NCI-H460 (cell line): ENCODE results near the gene DEF6. TPM values are rescaled to one million over a fixed set of nuclear protein-coding genes. Genes with fewer than 3 reads are reported as not detected.

Source experiments
- DNase-seq: peaks from one replicate; pipeline ENCODE4 v3.0.0-alpha.2; 2016; ENCODE audit warnings: low read depth; ENCODE audit errors: extremely low read depth
- total RNA-seq: library from RNA; depleted of rRNA; stranded (reverse); fragments of >200 nt; shearing (Covaris generic); gene quantifications from 2 replicates; pipeline ENCODE4 v1.2.3, GENCODE V29; 2014

The DEF6 gene
- total RNA-seq, 1 experiment from 2014 or later, result 2.1 TPM

GRCh38 chr6:35341557-35341956 lies 43.9 kb downstream of the DEF6 start:
- DNase-seq, result no peak

- peak; percentile 91 for DNase-seq
Measured at GRCh38 chr6:35342258-35343091, 44.9 kb downstream of the DEF6 start, which contains the start of gene PPARD. Gene PPARD (plus strand): TSS chr6:35342558. CDS start chr6:35411088, 68,530 bp downstream.

- no peak for DNase-seq
Measured at GRCh38 chr6:35343092-35343834, 45.6 kb downstream of the DEF6 start.

GRCh38 chr6:35343835-35344550 lies 46.4 kb downstream of the DEF6 start:
- no peak for DNase-seq

GRCh38 chr6:35351422-35351821 lies 53.8 kb downstream of the DEF6 start:
- DNase-seq, result no peak

DNA sequence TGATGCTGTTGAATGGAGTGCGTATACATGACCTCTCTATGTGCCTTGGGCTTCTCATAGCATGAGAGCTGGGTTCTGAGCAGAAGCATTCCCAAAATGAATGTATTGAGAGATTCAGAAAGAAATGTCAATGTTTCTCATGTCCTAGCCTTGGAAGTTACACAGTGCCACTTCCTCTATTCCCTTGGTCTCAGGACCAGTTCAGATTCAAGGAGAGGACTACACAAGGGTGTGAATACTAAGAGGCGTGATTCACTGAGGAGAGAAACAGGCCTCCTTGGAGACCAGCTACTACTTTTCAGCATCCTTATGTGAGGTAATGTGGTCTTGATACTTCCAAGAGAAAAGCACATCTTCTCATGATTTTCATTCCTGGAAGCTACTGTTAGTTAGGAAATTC lies 55.1 kb downstream of the DEF6 start:
- no peak for DNase-seq

- DNase-seq, result no peak
Measured at GRCh38 chr6:35354361-35355135, 56.9 kb downstream of the DEF6 start.

DNA sequence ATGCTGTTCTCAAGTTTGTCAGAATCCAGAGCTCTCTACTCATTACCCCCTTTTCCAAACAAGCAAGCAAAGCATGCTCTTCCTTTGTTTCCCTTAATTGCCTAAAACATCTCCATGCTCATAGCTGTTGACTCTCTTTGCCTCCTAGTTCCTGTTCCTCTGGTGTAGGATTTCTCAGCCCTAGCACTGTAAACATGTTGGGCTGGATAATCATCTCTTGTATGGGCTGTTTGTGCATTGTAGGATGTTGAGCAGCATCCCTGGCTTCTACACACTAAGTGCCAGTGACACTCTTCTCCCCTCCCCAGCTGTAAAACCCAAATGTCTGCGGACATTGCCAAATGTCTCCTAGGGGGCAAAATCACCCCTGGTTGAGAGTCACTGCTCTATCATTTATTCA lies 58.8 kb downstream of the DEF6 start:
- no peak for DNase-seq

- DNase-seq, result no peak
Measured at GRCh38 chr6:35357677-35358076, 60.1 kb downstream of the DEF6 start.

DNA sequence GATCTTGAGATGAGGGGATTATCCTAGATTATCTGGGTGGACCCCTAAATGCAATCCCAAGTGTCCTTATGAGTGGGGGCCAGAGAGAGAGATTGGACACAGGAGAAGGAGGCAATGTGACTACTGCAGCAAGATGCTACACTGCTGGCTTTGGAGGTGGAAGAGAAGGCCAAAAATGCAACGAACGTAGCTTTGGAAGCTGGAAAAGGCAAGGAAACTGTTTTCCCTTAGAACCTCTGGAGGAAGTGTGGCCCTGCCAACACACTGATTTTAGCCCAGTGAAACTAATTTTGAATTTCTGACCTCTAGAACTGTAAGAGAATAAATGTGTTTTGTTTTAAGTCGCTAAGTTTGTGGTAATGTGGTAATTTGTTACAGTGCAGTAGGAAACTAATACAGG lies 60.5 kb downstream of the DEF6 start:
- no peak for DNase-seq

DNA sequence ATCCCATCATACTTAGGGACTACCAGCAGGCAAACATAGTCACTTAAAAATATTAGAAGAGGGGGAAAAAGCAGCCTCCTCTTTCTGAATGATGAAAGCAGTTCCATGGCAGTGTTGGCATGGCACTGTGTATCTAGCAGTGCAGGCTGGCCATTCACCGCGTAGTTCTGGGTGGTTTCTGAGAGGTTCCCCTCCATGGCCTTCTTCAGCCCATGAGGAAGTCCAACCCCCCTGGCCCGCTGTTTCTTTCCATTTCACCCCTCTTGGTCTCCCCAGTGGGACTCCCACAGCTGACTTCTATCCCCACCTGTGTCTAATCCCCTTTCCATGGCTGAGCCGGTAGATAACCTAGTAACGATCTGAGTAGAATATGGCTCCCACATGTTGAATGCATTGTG lies 61.7 kb downstream of the DEF6 start:
- no peak for DNase-seq

- no peak for DNase-seq
Measured at GRCh38 chr6:35359744-35360348, 62.2 kb downstream of the DEF6 start.

GRCh38 chr6:35360349-35361138 lies 62.9 kb downstream of the DEF6 start:
- DNase-seq, result no peak

- DNase-seq, result no peak
Measured at GRCh38 chr6:35362200-35362599, 64.6 kb downstream of the DEF6 start.

DNA sequence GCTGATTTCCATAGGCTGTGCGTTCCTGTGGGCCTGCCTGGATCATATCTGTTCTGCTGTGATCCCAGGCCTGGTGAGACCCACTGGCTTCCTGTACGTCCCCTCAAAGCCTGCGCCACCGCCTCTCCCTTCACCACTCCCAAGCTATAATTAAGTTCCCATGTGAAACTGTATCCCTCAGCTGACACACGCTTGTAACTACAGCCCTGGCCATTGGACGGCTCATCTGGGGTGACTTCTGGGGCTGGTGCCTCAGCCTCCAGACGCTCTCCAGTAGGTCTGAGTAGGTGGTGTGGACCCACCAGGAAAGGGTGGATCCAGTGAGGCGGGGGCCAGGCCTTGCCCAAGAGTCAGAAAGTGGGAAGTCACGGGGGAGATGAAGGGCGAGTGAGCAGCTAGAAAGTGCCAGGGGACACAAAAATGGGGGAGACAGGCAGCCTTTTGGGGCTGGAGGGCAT lies 65.7 kb downstream of the DEF6 start:
- no peak for DNase-seq

- DNase-seq, result no peak
Measured at GRCh38 chr6:35365594-35366203, 68.1 kb downstream of the DEF6 start.

DNA sequence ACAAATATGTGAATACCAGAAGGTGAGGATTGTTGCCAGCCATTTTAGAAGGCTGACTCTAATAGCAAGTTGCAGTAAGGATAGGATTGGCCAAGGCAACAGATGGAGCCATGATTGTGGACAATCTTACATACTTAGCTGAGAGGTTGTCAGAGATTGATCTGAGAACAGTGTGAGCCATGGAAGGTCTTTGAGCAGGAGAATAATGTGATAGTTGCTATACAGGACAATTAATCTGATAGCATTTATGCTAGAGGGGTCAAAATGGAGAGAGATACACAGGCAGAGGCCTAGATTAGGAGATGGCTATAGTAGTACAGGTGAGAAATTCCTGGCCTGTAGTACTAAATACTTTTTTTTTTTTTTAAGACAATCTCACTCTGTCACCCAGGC lies 68.6 kb downstream of the DEF6 start:
- DNase-seq, result no peak

- DNase-seq, result no peak
Measured at GRCh38 chr6:35367646-35368037, 70.0 kb downstream of the DEF6 start.
